ENCODE measurements around the gene RAB17. TPM values are rescaled to one million over a fixed set of nuclear protein-coding genes. Genes with fewer than 3 reads are reported as not detected.

RAB17 gene
- total and polyA plus RNA-seq, 2 of the 4 experiments (the other 2 are of a cell fraction), result 0.41 TPM; not detected in 1

- WGBS, 2 experiments (ENCODE audit: extremely low coverage in 2 of 2, insufficient read length in 1 of 2), result 83% methylated on average over 1 of the region's 7 CpGs; no CpG with 5 or more reads in 1 of the 2 experiments
- H2BK120ac ChIP-seq (ENCODE audit: low read depth, low read length), result no peak overlapping the region
- no peaks in the 10 kb centered on the region for H3K79me1 ChIP-seq (ENCODE audit: low read depth in 1 of 2, low read length in 2 of 2)
- H3K27ac ChIP-seq (ENCODE audit: insufficient read depth, low read length), result no peak overlapping the region
- peaks cover 9% of the 10 kb centered on the region; the same call in 1 of the 2 replicates for H3K4me1 ChIP-seq (ENCODE audit: control insufficient read depth, insufficient read depth, low read length)
- H4K91ac ChIP-seq (ENCODE audit: insufficient read depth, low read depth, low read length), result no peak overlapping the region
- H2BK5ac ChIP-seq (ENCODE audit: low read depth, low read length, poor library complexity, severe bottlenecking), result no peak overlapping the region
- no peak overlapping the region for H2AFZ ChIP-seq (replicated peaks; ENCODE audit: low read length, poor library complexity)
- no peak overlapping the region for H2AK5ac ChIP-seq (ENCODE audit: low read depth, low read length)
- 0 out of 2 replicates have a peak, but pooled peaks cover 9% of the 10 kb centered on the region for H4K20me1 ChIP-seq (ENCODE audit: insufficient read depth, low read length)
- no peak overlapping the region for H3K18ac ChIP-seq (ENCODE audit: low read depth, low read length)
- ChIA-PET CTCF (no interaction called here), POLR2A (ENCODE audit: unreplicated experiment) (no interaction called here)
- H3K56ac ChIP-seq (ENCODE audit: extremely low read depth, insufficient read depth, low read length), result no peak overlapping the region
- ATAC-seq (ENCODE audit: low read depth) (no peak), DNase-seq (no peak)
- no peak overlapping the region for H2BK15ac ChIP-seq (ENCODE audit: low read depth, low read length)
- H4K8ac ChIP-seq (ENCODE audit: low read depth in 2 of 2, low read length in 2 of 2), result no peak overlapping the region
- peaks cover 2% of the 10 kb centered on the region; the same call in 1 of the 2 replicates for H3K27me3 ChIP-seq (ENCODE audit: control insufficient read depth, insufficient read depth, low read length)
- TF ChIP-seq RAD21 (IDR thresholded peaks at IDR 0.05; ENCODE audit: low read length), result no peak
- TF ChIP-seq MXI1 (IDR thresholded peaks at IDR 0.05; ENCODE audit: borderline replicate concordance, low read depth, low read length), result no peak
- H3K14ac ChIP-seq (replicated peaks; ENCODE audit: low read depth, low read length), result no peak overlapping the region
- H3K9me3 ChIP-seq (ENCODE audit: control insufficient read depth, insufficient read depth, low read length), result no peaks in the 10 kb centered on the region; the same call in 1 of the 2 replicates
- 0 out of 2 replicates have a peak, but pooled peaks cover 6% of the 10 kb centered on the region for H3K9me1 ChIP-seq (ENCODE audit: insufficient read depth, low read length)
- H4K5ac ChIP-seq (ENCODE audit: low read depth, low read length), result no peak overlapping the region
- no TSS peak for BruUV-seq (replicated peaks)
- no peak overlapping the region for H3K9ac ChIP-seq (ENCODE audit: low read depth, low read length)
- H2AK9ac ChIP-seq (replicated peaks; ENCODE audit: low read depth, low read length, poor library complexity), result no peak overlapping the region
- in situ Hi-C loops (cut with MboI; ENCODE audit: low sequenced_read_pairs) (loop anchor here (25.0 kb wide), 2 partner anchors 1049 to 1224 kb away; a partner anchor contains a TSS), intact Hi-C loops (cut with micrococcal nuclease) (no loop called here), dilution Hi-C loops (cut with HindIII; ENCODE audit: low sequenced_read_pairs, unreplicated experiment) (no loop called here)
- no peak overlapping the region for H2BK20ac ChIP-seq (ENCODE audit: low read depth, low read length)
- no peak overlapping the region for H3K4me2 ChIP-seq (ENCODE audit: low read depth, low read length)
- no peak overlapping the region for H3K23ac ChIP-seq (ENCODE audit: low read depth, low read length)
- no peaks in the 10 kb centered on the region; the same call in 1 of the 2 replicates for H3K36me3 ChIP-seq (ENCODE audit: control insufficient read depth, insufficient read depth, low read length)
- H3K4ac ChIP-seq (ENCODE audit: low read depth, low read length), result no peak overlapping the region
- no peak overlapping the region for H3K4me3 ChIP-seq (ENCODE audit: insufficient read depth, low read depth, low read length)
Observed at GRCh38 chr2:237561221-237561620, 29.3 kb downstream of the RAB17 start.

Measured in IMR-90 (cell line).